MM.1S (cell line): ENCODE results near the gene L3MBTL4.

Experiments used
- CTCF ChIP-seq: fragments of 300-600 bp; sonication (generic); IDR thresholded peaks from 2 replicates; pipeline ENCODE4 v1.5.1; 2016; ENCODE audit warnings: antibody characterized with exemption, low read length, mixed read lengths
- EZH2phosphoT487 ChIP-seq: fragments of 300-600 bp; sonication (generic); IDR thresholded peaks from 2 replicates; pipeline ENCODE4 v1.6.1; 2018; ENCODE audit warnings: antibody characterized with exemption, low read length

GRCh38 chr18:6370886-6371635, 43.6 kb downstream of the L3MBTL4 start:
- TF ChIP-seq CTCF (no peak), EZH2phosphoT487 (no peak)
